Activated naive CD4-positive, alpha-beta T cell (primary cell): Measurements from ENCODE around the gene YPEL1.
"Not testable (repeated sequence)": the region's sequence is repeated elsewhere in the genome, so short reads cannot be mapped to it uniquely, and the experiment has no call there.

ENCODE experiments used
- DNase-seq, 4 experiments: peaks; one replicate each; lab custom pipeline; 2025; lab: John Stamatoyannopoulos, UW

Gene YPEL1

DNA sequence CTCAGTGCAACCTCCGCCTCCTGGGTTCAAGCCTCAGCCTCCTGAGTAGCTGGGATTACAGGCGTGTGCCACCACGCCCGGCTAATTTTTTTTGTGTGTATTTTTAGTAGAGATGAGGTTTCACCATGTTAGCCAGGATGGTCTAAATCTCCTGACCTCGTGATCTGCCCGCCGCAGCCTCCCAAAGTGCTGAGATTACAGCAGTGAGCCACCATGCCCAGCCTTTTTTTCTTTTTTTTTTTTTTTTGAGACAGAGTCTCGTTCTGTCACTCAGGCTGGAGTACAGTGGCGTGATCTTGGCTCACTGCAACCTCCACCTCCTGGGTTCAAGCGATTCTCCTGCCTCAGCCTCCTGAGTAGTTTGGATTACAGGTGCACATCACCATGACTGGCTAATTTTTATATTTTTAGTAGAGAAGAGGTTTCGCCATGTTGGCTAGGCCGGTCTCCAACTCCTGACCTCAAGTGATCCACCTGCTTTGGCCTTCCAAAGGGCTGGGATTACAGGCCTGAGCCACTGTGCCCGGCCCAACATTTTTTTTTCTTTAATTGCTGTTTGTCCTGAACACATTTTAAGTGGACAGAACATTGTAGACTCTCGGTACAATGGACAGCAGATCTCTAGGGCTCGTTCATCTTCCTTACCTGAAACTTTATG is 14.3 kb downstream of the YPEL1 start:
- not testable (repeated sequence) for DNase-seq

DNA sequence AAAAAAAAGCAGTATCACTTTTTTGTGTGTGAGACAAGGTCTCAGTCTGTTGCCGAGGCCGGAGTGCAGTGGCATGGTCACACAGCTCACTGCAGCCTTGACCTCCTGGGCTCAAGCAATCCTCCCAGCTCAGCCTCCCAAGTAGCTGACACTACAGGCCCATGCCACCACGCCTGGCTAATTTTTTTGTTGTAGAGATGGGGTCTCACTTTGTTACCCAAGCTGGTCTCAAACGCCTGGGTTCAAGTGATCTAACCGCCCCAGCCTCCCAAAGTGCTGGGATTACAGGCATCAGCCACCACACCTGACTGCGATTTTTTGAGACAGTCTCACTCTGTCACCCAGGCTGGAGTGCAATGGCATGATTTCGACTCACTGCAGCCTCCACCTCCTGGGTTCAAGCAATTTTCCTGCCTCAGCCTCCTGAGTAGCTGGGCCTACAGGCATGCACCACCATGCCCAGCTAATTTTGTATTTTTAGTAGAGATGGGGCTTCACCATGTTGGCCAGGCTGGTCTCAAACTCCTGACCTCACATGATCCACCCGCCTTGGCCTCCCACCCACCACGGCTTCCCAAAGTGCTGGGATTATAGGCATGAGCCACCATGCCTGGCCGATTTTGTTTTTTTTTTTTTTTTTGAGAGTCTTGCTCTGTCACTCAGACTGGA is 15.3 kb downstream of the YPEL1 start:
- DNase-seq: not testable (repeated sequence)

DNA sequence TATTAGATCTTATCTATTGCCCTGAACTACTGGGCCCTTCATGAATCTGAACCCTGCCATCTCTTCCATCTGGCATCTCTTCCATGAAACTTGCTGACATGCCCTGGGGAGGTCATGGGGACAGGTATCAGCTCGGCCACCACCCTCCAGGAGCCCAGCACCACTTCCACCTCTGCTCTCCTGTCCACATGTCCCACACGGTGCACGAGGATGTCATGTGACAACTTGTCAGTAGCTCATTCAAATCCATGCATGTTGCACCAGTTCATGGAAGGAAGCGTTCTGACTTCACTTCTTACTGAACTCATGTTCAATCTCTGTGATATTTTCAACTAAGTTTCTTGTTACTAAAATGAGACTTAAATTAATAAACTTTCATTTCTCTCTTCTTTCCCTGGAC is 16.6 kb downstream of the YPEL1 start:
- no peak for DNase-seq

DNA sequence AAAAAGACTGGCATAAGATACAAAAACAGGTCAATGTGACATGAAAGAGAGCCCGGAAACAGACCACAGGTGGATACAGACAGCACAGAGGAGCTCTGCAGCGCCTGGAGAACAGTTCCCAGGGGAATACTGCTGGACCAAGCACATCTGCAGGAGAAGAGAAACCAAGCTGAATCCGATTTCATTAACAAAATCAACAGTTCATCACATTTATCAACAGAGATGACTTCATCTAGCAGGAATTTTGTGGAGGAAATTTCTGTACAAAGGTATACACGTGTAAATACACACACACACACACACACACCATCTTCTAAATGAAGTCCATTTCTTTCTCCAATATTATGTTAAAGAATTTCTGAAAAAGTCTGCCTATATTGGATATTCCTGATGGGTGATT is 17.1 kb downstream of the YPEL1 start:
- DNase-seq: no peak

DNA sequence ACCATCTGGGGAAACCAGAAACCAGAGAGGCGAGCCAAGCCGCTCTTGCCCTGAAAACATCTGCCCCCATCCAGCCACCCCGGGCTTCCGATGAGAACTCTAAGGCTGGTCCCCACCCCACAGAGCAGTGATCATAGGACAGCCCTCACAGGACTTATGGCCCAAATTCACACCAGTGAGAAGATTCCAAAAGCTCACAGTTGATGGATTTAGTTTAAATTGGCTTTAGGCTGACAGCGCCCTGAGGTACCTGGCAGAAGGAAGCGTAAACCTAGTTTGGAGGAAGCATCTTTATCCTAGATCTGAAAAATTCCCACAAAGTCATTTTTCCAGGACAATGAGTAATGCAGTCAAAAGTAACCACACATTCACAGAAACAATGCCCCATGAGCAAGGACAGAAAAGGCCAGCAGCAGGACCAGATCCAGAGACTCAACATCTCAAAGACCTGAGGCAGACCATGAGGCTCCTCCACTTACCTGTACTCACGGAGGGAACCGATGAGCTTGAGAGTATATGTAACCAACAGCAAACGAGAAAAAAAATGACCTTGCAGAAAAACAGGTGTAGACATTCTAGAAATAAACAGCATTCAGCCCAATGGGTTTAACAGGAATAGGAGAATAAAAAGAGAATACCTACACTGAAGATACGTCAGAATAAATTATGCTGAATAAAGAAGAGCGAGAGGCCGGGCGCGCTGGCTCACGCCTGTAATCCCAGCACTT is 19.0 kb downstream of the YPEL1 start:
- not testable (repeated sequence) for DNase-seq

DNA sequence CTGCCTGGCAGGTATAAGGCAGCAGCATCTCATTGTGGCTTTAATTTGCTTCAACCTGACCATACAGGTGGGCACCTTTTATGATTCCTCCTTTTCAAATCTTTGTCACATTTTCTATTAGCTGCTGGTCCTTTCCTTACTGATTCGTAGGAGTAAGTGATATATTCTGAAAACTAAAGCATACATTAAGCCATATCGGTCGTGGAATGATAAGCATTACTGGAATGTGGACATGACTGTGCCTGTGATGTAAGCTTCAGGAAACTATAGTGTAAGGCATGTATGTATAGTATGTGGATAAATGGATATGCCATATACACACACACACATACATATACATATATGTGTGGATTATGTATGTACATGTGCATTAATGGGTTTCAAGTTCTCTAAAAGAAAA is 20.8 kb downstream of the YPEL1 start:
- DNase-seq: no peak

DNA sequence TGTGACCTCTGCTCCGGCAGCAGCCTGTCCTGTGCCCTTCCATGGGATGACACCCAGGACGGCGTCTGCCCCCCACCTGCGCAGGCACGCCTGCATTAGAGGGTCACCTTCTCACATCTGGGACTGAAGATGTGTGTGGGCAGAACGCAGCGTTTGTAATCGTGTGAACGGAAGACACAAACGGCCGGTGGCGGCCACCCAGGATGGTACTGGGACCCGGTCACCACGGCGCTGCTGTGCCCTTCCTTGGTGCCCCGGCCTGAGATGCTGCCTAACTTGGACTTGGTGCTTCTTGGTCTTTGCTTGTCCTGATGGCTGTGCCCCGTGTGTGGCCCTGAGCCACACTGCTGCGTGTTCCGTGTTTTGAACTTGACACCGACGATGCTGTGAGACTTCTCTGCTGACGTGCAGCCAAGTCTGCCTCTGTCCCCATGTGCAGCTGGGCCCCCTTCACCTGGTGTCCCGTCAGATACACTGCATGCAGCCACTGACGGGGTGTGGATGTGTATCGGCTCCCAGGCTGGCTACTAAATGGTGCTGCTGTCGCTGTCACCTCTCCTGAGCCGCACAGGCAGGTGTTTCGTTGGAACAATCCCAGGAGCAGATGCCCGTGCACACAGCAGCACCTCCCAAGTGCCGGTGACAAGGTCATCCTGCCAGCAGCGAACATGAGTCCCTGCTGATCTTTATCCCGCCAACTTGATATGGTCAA is 21.4 kb downstream of the YPEL1 start:
- no peak for DNase-seq

DNA sequence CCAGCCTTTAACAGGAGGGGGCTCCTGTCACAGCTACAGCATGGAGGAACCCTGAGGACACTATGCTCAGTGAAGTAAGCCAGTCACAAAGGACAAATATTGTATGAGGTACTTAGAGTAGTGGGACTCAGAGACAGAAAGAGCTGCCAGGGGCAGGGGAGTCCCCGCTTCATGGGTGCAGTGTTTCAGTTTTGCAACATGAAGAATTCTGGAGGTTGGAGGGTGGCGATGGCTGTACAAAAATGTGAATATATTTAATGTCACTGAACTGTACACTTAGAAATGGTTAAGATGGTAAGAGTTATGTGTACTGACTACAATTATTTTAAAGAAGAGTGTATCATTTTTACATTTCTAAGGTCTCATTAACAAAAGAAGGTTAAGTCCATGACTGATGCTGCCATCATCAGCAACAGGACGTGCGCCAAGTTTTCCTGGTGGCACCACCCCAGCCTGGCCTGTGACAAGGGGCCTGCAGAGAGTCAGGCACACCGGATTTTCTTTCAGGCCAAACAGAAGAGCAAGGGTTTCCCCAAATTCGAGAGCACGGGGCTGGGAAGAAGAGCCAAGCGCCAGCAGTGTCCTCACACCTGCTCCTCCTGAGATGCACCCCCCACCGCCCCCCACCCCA is 22.1 kb downstream of the YPEL1 start:
- no peak for DNase-seq

DNA sequence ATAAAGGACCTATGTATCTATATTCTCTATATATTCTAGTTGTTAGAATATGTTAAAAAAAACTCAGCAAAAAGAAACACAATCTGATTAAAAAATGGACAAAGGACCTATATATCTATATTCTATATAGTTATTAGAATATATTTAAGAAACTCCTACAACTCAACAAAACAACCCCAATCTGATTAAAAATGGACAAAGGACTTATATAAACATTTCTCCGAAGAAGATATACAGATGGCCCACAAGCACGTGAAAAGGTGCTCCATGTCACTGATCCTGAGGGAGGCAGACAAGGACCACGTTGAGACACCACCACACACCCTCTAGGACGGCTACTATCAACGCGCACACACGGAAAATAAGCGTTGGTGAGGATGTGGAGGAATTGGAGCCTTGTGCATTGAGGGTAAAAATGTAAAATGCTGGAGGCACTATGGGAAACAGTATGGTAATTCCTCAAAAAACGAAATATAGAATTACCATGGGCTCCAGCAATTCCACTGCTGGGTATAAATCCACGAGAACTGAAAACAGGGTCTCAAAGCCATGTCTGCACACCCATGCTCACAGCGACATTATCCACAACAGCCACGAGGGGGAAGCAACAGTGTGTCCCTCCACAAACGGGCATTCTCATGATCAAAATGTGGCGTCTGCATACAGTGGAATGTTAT is 22.7 kb downstream of the YPEL1 start:
- DNase-seq: peak in 1 of 4 experiments; percentile 31

DNA sequence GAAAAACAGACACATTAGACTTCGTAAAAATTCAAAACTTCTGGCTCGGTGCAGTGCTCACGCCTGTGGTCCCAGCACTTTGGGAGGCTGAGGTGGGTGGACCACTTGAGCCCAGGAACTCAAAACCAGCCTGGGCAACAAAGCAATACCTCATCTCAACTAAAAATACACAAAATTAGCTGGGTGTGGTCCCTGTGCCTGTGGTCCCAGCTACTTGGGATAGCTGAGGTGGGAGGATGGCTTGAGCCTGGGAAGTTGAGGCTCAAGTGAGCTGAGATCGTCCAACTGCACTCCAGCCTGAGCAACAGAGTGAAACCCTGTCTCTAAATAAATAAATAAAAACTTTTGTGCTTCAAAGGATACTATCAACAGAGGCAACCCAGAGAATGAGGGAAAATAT is 23.7 kb downstream of the YPEL1 start:
- no peak for DNase-seq

DNA sequence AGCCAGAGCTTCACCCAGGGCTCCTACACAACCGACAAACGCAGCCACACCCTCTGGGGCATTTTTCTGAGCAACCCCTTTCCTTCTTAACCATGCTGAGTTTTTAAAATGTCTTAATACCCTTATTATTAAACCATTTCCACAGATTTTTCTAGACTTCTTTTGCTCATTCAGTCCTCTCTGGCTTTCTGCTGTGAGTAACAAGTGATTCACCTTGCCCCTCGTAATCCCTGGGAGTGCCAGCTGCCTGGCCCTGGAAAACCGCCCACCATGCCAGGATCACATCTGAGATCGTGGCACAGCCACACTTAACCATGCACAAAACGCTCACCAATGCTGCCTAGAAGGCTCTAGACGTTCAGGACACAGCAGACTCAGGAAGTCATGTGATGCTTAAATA is 25.4 kb downstream of the YPEL1 start:
- DNase-seq: no peak

DNA sequence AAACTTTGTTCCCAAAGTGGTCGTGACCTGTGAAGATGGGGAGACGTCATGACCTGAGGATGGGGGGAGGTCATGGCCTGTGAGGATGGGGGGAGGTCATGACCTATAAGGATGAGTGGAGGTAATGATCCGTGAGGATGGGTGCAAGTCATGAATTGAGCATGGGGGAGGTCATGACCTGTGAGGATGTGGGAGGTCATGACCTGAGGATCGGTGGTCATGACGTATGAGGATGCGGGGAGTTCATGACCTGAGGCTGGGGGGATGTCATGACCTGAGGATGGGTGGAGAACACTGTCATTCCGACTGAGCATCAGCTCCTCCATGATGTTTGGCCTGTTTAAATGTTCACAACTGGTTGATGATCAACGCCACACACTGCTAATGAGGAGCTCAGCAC is 25.9 kb downstream of the YPEL1 start:
- no peak for DNase-seq

DNA sequence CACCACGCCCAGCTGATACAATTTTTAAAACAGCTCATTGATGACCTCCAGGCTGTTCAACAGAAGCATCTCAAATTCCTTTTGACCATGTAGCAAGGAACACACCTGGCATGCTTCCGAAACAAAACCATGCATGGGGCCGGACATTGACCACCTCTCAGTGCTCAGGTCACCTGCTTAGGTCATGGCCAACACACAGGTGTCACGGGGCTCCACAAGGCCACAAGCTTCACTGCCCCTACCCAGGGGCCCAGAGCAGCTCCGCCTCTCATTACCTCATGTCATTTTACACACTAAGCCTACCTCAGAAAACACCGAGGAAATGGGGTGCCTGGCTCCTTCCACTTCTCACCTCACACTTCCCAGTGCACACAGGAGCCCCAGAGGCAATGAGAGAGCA is 26.6 kb downstream of the YPEL1 start:
- no peak for DNase-seq

DNA sequence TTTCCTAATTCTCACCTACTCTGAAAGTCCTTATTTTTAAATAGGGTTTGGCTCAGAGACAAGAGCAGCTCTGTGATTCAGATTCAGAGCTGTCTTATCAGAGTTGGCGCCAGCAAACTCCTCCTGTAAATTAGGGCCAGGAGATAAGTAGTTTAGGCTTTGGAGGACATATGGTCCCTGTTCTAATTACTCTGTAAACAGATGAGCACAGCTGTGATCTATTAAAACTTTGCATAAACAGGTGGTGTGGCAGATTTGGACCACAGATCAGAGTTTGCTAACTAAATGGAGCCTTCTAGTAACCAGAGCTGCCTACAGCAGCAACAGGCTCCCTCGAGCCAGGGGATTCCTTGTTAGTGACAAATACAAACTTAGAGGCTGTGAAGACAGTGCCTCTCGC is 27.9 kb downstream of the YPEL1 start:
- no peak for DNase-seq

DNA sequence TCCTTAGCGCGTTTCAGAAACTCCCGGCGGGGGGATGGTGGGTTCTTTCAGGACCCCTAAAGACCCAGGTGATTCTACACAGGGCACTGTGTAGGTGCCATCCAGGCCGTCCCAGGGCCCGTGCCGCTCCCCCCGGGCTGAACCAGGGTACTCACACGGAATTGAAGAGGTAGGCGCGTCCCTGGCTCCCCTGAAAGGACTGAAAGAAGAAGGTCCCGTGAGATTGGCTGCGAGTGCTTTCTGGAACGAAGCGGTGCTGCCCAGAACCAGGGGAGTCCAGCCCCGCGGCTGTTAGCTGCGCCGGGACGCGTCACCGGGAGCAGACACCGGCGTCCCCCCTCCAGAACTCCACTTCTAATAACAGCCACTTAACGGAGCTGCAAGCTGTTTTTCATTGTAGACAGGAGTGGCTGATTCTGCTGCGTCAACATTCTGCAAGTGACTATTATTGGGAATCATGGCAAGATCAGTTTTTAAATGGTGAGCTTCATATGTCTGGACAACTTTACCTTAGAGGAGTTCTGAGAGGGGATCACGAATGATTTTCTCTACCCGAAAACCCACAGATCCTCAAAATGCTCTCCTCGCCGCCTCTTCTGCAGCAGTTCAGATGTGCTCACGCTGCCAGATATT is 31.8 kb downstream of the YPEL1 start:
- no peak for DNase-seq

DNA sequence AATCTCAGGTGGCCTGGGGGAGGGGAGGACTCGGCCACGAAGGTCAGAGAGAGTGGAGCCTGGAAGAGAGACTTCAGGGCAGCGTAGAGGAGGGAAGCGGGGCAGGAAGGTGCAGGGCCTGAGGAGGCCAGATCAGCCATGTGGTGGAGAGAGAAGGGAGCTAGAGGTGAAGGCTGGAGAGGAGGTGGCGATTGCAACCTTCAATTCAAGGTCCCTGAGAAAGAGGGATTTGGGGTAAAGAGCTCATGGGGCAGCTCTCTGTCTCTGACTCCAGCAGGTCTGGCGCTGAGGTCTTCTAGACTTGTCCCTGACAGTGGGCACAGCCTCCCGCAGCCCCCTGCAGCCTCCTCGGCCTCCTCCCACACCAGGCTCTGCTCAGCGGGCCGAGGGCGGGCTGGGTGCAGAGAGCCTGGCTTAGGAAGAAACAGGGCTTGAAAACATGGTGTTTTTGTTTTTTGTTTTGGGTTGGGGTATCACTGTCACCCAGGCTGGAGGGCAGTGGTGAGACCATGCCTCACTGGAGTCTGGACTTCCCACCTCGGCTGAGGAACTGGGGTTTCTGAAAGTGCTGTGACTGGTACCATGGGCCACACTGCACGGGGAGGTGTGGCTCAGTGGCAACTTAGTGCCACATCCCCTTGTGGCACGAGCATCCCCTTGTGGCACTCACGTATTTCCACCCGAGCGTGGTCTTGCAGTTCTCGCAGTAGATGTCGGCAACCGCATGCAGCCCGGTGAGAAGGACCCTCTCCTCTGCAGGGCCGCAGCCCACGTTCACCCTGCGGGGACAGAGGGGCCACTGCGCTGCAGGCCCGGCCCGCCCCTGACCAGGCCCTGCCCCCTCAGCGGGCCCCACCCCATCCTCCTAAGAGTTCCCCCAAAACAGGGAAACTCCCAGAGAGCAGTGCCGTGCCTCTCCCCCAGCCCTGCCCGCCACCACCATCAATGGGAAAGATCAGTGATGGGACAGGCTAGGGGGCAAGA is 32.6 kb downstream of the YPEL1 start:
- DNase-seq: no peak

DNA sequence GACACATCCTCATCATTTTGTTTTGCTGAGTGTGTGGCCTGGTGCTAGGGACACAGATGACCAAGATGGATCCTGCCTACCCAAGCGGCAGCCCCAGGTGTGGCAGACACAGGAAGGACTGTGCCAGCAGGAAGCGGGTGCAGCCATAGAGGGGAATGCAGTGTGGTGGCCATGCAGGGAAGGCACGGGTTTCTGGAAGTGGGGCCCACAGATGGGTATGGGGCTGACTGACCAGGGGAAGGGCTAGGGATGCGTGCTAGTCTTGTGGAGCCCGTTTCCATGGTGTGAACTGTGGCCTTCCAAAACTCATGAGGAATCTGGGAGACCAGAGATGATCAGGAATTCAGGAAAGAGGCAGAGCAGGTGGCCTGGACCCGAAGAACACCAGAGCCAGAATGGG is 33.5 kb downstream of the YPEL1 start:
- DNase-seq: no peak

DNA sequence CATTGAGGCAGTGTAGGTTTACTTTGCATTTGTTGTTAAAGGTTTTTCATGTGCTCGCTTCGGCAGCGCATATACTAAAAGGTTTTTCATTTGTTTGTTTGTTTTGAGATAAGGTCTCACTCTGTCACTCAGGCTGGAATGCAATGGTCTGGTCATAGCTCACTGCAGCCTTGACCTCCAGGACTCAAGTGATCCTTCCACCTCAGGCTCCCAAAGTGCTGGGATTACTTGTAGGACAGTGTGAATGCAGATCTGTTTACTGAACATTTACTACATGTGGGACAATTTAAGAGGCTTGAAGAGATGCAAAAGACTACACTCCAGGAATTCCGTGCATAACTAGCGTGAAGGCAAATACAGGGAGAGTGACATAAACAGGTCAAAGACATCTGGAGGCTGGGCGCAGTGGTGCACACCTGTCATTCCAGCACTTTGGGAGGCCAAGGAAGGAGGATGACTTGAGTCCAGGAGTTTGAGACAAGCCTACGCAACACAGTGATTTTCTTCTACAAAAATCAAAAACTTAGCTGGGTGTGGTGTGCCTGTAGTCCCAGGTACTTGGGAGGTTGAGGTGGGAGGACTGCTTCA is 34.1 kb downstream of the YPEL1 start:
- no peak for DNase-seq

DNA sequence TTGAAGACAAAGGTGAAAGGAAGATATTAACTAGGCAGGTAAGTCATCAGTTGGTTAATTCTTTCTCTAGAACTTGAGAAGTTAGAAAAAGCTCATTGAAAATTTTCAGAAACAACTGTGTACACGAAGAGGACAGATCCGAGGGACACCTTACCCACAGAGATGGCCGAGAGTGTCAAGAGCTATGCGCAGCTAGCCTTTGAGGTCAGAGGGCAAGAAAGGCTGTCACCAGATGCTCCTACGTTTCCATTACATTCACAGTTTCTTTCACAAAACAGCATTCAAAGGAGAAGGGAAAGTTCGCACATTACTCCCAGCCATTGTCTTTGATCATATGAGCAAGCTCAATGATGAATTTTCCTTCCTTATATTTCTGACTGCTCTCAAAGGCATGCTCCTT is 34.8 kb downstream of the YPEL1 start:
- no peak for DNase-seq

DNA sequence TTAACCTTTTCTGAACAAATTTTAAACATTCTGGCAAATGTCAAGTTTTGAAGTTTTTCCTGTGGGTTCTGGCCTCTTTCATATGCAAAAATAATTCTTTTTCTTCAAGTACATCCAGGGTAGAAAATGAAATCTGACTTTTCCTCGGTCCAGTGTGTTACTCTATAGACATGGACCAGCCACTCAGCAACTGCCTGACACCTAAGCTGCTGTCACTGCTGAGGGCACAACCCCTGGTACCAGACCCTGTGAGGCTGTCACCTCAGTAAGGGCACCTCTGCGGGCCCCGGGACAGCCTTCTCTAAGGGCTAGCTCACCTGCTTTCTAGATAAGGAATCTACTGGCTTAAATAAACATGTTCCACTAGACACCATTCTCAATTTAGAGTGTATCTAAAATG is 36.0 kb downstream of the YPEL1 start:
- DNase-seq: no peak
